Activated naive CD4-positive, alpha-beta T cell treated with anti-CD3 and anti-CD28 coated beads, Interleukin-2, amount 10 ng/mL, durations not matched to agents 7 days and 5 days (primary cell): ENCODE data around the gene RSPRY1.

Source experiments
- CTCF ChIA-PET: fragments of 350-600 bp; sonication (Branson Sonifier 250); formaldehyde crosslinking; loops from one replicate; lab custom pipeline; 2021; ENCODE audit warnings: antibody characterized with exemption; lab: Charles Lee
- DNase-seq: peaks from one replicate; pipeline ENCODE4 v3.0.0-alpha.2; 2020
- H3K27ac Mint-ChIP-seq: one replicate; pipeline ENCODE4 v1.8.0; 2021; ENCODE audit warnings: mild to moderate bottlenecking, moderate library complexity, mixed read lengths
- H3K27me3 Mint-ChIP-seq: one replicate; pipeline ENCODE4 v1.8.0; 2021; ENCODE audit warnings: mild to moderate bottlenecking, mixed read lengths
- H3K36me3 Mint-ChIP-seq: one replicate; pipeline ENCODE4 v1.8.0; 2021; ENCODE audit warnings: mixed read lengths
- H3K4me1 Mint-ChIP-seq: one replicate; pipeline ENCODE4 v1.8.0; 2021; ENCODE audit warnings: mixed read lengths
- H3K4me3 Mint-ChIP-seq: one replicate; pipeline ENCODE4 v1.8.0; 2021; ENCODE audit warnings: mild to moderate bottlenecking, moderate library complexity, mixed read lengths
- H3K9me3 Mint-ChIP-seq: one replicate; pipeline ENCODE4 v1.8.0; 2021; ENCODE audit warnings: mixed read lengths

The RSPRY1 gene

DNA sequence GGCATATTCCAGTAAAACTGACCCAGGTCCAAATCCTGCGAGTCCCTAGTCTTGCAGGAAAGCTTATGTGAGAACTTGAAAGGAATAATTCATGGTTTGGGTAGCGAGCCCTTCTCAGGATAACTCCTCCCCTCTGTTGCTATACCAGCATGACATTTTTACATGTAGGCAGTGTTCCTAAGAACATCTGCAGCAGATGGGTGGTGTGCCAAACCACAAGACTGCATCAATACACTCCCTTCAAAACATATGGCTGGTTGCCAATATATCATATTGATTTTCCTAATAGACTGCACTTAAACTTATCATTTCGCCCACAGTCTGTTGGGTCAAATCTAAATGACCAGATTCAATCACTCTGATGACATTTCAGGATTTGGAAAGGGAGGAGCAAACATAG, 20.2 kb upstream of the RSPRY1 start:
- Mint-ChIP-seq H3K9me3 (no peaks in the 10 kb centered on the region), H3K4me1 (peaks cover 3% of the 10 kb centered on the region), H3K27ac (no peak overlapping the region), H3K4me3 (no peak overlapping the region), H3K27me3 (no peaks in the 10 kb centered on the region), H3K36me3 (peaks cover 26% of the 10 kb centered on the region)
- CTCF ChIA-PET, result interaction anchor here (1.1 to 1.4 kb wide), 3 partner anchors 81 to 202 kb away, joined by 3 to 6 read pairs (median 5); no protein-coding TSS in a partner anchor
- no peak for DNase-seq

DNA sequence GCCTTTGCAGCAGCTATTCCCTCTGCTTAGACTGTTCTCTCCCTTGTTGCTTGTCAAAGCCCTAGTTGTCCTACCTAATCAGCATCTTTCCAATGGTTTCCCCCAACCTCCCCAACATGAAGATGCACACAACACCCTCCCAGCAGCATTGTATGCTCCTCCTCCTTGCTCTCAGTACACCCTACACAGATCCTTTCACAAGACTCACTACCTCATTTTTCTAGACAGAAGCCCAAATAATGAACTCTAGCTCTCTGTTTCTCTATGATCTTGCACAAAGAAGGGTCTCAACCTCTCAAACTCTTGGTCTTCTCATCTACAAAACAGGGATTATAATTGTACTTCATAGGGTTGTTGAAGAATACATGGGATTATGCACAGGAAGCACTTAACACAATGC, 19.7 kb upstream of the RSPRY1 start:
- peaks cover 31% of the 10 kb centered on the region for H3K36me3 Mint-ChIP-seq

DNA sequence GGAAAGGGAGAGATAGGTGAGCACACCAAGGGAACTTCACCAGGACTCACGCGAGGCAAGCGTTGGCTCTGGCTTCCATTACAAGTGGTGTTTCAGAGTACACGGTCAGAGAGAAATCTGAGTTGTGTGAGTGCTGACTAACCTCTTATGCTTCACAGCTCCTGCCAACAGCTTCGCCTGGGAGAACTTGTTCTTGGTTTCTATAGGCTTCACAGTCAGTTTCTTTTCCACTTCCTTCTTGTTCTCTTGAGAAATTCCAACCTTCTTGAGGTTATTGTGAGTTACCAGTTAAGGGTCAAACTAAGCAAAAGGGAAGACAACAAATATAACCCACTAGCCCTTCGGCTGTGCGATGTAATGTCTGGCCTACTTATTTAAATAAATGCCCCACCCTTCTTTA, 19.2 kb upstream of the RSPRY1 start:
- H3K9me3 Mint-ChIP-seq, result no peaks in the 10 kb centered on the region
- H3K27ac Mint-ChIP-seq, result no peak overlapping the region
- DNase-seq, result no peak
- H3K4me3 Mint-ChIP-seq, result no peak overlapping the region
- CTCF ChIA-PET, result interaction anchor here (0.7 to 1.4 kb wide), 5 partner anchors 74 to 203 kb away, joined by 3 to 6 read pairs (median 3); partner anchors contain the start of gene CPNE2
- peaks cover 35% of the 10 kb centered on the region for H3K36me3 Mint-ChIP-seq
- H3K4me1 Mint-ChIP-seq, result peaks cover 3% of the 10 kb centered on the region
- no peaks in the 10 kb centered on the region for H3K27me3 Mint-ChIP-seq

More for the DNA sequence above, 19.7 kb upstream of the RSPRY1 start:
- no peak overlapping the region for H3K27ac Mint-ChIP-seq
- H3K4me3 Mint-ChIP-seq, result no peak overlapping the region
- H3K9me3 Mint-ChIP-seq, result no peaks in the 10 kb centered on the region
- H3K4me1 Mint-ChIP-seq, result peaks cover 3% of the 10 kb centered on the region
- no peak for DNase-seq
- H3K27me3 Mint-ChIP-seq, result no peaks in the 10 kb centered on the region
- CTCF ChIA-PET, result interaction anchor here (0.7 to 1.4 kb wide), 5 partner anchors 74 to 203 kb away, joined by 3 to 6 read pairs (median 3); partner anchors contain the start of gene CPNE2

DNA sequence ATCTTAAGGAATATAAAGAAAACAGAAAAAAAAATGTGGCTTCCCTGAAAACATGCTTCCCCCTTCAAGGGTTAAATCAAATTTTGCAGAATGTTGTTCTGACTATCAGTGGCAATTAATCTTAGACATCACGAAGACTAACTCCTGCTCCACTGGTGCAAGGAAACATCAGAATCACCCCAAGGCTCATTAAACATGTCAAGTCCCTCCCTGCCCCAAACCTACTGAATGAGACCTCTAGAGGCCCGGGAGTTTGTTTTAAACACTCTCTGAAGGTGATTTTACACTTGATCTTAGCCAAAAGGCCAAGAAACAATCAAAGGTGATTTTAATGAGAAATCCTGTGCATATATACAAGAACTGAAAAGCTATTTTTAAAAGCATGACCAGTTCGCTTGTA, 18.6 kb upstream of the RSPRY1 start:
- CTCF ChIA-PET, result interaction anchor here (0.7 to 1.0 kb wide), 6 partner anchors 25 to 380 kb away, joined by 3 to 11 read pairs (median 3); no protein-coding TSS in a partner anchor
- Mint-ChIP-seq H3K4me1 (peaks cover 3% of the 10 kb centered on the region), H3K36me3 (peaks cover 39% of the 10 kb centered on the region), H3K9me3 (no peaks in the 10 kb centered on the region), H3K27me3 (no peaks in the 10 kb centered on the region), H3K27ac (no peak overlapping the region), H3K4me3 (no peak overlapping the region)
- no peak for DNase-seq

DNA sequence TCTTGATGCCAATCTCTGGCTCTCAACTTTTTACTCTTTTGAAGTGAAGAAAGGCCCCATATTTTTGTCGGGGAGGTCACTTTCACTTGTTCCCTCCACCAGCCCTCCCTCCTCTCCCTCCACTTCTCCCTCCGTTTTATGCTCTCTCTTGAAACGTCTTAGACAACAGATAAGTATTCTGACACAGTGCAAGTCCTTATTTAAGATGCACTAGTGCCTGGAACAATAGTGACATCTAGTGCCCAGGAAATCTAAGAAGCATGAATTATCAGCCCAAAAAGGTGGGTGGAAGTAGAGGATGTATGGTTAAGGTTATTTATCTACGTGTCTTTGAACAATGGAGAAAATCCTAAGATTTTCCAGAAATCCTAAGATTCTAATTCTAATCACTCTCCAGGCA, 18.2 kb upstream of the RSPRY1 start:
- Mint-ChIP-seq H3K27ac (no peak overlapping the region), H3K4me1 (peaks cover 3% of the 10 kb centered on the region), H3K4me3 (no peak overlapping the region), H3K9me3 (no peaks in the 10 kb centered on the region), H3K27me3 (no peaks in the 10 kb centered on the region), H3K36me3 (peaks cover 42% of the 10 kb centered on the region)
- peak; percentile 31 for DNase-seq
- CTCF ChIA-PET, result interaction anchor here (0.7 to 1.0 kb wide), 6 partner anchors 26 to 381 kb away, joined by 3 to 11 read pairs (median 3); no protein-coding TSS in a partner anchor

DNA sequence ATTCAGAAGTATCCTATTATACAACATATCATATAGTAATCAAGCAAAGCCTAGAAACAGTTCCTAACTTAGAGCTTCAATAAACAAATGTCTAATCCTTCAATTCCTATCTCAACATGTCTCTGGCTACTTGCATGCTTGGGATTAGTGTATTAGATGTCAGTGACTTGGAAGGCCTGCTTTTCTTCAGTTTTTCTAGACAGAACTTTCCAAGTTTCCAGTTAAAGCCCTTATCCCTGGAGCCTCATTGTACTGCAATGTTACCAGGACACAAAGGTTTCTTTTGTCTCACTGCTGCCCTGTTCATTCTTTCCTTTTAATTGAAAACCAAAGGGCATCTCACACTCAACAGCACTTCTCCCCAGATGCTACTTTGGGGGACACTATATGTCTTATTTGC, 16.8 kb upstream of the RSPRY1 start:
- H3K36me3 Mint-ChIP-seq, result peaks cover 38% of the 10 kb centered on the region
- H3K9me3 Mint-ChIP-seq, result no peaks in the 10 kb centered on the region
- DNase-seq, result no peak
- H3K4me1 Mint-ChIP-seq, result peaks cover 3% of the 10 kb centered on the region
- no peak overlapping the region for H3K4me3 Mint-ChIP-seq
- CTCF ChIA-PET, result interaction anchor here (0.6 to 3.1 kb wide), 5 partner anchors 17 to 205 kb away, joined by 3 to 12 read pairs (median 5); no protein-coding TSS in a partner anchor
- H3K27ac Mint-ChIP-seq, result no peak overlapping the region
- no peaks in the 10 kb centered on the region for H3K27me3 Mint-ChIP-seq

DNA sequence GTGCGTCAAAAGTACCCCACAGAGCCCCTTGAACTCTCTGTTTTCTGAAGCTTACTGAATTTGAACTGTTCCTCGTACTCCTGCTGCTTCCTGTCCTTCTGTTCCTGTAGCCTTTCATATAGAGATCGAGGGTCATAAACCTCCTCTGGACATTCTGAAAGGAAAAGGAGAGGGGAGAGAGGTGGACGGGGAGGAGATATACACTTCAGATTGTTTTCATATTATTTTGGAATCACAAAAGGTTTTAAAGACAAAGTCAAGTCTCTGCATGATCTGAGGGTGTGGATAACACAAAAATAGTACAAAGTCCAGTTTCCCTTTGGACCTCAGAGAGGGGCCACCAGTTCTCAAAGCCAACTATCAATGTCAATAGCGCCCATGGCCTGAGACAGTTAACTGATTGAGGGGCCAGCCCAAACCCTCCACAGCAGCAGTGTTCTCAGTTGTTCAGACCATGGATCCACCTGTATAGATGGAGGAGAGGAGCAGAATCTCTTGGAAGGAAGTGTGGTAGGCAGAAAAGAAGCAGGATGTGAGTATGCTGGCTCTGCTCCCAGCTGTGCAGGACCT, 13.3 kb upstream of the RSPRY1 start:
- peaks cover 2% of the 10 kb centered on the region for H3K4me1 Mint-ChIP-seq
- no peak overlapping the region for H3K27ac Mint-ChIP-seq
- no peak overlapping the region for H3K4me3 Mint-ChIP-seq
- no peak for DNase-seq
- H3K27me3 Mint-ChIP-seq, result no peaks in the 10 kb centered on the region
- CTCF ChIA-PET, result no interaction called here
- H3K36me3 Mint-ChIP-seq, result peaks cover 31% of the 10 kb centered on the region
- no peaks in the 10 kb centered on the region for H3K9me3 Mint-ChIP-seq

DNA sequence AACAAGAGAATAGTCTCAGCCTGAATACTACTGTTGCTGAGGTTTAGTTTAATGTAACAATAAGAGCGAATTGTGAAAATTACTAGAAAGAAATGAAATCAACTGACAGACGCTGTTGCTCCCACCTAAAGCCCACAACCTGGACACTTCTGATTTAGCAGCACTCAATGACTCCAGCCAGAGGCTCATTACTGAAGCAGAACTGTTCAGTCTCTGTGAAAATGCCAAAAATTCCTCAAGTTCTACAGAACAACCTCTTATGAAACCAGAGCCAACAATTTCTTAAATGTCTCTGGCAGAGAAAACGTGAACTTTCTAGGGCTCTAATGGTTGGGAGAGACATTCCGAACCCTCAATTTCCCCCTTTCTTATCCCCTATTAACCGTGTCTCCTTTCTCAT, 10.2 kb upstream of the RSPRY1 start:
- DNase-seq, result no peak
- no peak overlapping the region for H3K27ac Mint-ChIP-seq
- H3K27me3 Mint-ChIP-seq, result no peaks in the 10 kb centered on the region
- H3K9me3 Mint-ChIP-seq, result no peaks in the 10 kb centered on the region
- H3K36me3 Mint-ChIP-seq, result peaks cover 26% of the 10 kb centered on the region
- CTCF ChIA-PET, result interaction anchor here (1.8 kb wide), 1 partner anchor 92 kb away, joined by 6 read pairs; no protein-coding TSS in a partner anchor
- no peaks in the 10 kb centered on the region for H3K4me1 Mint-ChIP-seq
- H3K4me3 Mint-ChIP-seq, result no peak overlapping the region

DNA sequence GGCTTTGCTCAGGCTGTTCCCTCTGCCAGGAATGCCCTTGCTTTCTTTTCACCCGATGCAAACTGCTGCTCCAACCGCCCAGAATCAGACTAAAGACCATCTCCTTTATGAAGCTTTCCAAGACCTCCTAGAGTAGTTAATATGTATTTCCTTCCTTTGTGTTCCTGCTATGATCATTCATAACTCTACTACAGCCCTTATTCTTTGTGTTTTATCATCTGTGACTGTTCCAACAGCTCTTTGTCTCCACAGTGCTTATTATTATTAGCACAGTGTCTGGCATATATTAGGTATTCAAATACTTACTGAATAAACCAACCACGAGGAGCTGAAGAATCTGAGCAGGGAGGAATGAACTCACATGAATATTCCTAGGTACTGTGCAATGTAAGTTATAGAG, 7.9 kb upstream of the RSPRY1 start:
- H3K9me3 Mint-ChIP-seq, result no peaks in the 10 kb centered on the region
- H3K36me3 Mint-ChIP-seq, result peaks cover 11% of the 10 kb centered on the region
- no peak for DNase-seq
- no peaks in the 10 kb centered on the region for H3K27me3 Mint-ChIP-seq
- H3K27ac Mint-ChIP-seq, result no peak overlapping the region
- H3K4me1 Mint-ChIP-seq, result peaks cover 4% of the 10 kb centered on the region
- no peak overlapping the region for H3K4me3 Mint-ChIP-seq
- CTCF ChIA-PET, result no interaction called here

DNA sequence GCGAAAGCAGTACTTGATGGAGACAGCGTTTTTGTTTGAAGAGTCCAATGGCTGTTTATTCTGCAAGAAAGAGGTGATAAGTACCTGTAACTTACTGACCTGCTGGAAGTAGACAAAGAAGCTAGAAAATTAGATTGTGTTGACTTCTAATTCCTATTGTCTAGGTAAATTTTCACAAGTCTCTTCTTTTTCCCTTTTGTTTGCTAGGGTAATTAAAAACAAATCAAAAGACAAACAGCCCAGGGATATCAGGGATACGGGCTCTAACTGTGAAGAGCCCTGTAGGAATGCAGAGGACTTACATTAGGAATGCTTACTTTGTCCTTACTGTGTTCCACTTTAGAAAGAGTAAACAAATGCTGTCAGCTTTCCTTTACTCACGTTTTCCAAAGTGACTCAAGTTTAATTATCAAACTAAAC, 7.3 kb upstream of the RSPRY1 start:
- no peak for DNase-seq
- Mint-ChIP-seq H3K36me3 (peaks cover 8% of the 10 kb centered on the region), H3K27ac (no peak overlapping the region), H3K4me3 (no peak overlapping the region), H3K4me1 (peaks cover 9% of the 10 kb centered on the region), H3K27me3 (no peaks in the 10 kb centered on the region), H3K9me3 (no peaks in the 10 kb centered on the region)
- CTCF ChIA-PET, result no interaction called here

DNA sequence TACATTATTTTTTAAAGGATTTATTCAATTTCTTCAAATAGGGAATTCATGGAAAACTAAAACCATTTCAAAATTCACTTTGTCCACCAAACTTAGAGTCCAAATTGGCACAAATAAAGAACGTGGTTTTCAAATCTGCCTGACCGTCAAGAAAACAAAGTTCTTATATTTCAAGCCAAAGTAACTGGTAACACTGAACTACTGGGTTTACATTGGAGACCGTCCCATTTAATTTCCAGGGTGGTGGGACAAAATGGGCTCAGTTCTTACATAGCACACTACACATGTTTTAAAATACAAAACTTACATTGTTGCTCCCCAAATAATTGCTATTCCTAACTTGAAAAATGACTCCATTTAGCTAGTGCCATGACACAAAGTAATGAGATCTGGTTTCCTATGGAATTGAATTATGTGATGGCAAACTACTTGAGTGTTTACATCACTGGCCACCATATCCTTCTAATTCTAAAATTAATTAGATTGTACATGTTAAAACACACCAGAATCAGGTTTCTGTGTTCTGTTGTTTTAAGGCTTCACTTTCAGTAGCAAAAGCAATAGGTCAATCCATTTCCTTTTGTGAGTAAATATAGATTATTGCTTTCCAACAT, 6.8 kb upstream of the RSPRY1 start:
- no peak for DNase-seq
- CTCF ChIA-PET, result interaction anchor here (0.6 to 1.4 kb wide), 2 partner anchors 14 to 74 kb away, joined by 3 to 8 read pairs; no protein-coding TSS in a partner anchor

DNA sequence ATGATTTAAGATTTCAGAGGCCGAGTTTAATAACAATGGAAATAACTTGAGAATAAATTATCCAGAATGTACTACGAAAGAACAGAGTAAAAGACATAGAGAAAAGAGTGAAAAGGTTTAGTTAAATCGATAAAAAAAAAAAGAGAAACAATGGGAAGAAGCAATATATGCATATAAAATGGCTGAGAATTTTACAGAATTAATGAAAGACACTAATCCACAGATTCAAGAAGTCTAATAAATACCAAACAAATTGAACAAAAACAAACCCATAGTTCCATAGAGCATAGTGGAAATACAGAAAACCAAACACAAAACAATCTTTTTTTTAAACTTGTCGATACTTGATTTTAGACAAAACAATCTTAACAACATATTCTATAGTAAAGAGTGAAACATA, 2.0 kb upstream of the RSPRY1 start:
- H3K27ac Mint-ChIP-seq, result no peak overlapping the region
- CTCF ChIA-PET, result no interaction called here
- peaks cover 18% of the 10 kb centered on the region for H3K36me3 Mint-ChIP-seq
- peaks cover 4% of the 10 kb centered on the region for H3K27me3 Mint-ChIP-seq
- H3K4me3 Mint-ChIP-seq, result peak overlapping the region; percentile 99
- H3K9me3 Mint-ChIP-seq, result no peaks in the 10 kb centered on the region
- no peak for DNase-seq
- H3K4me1 Mint-ChIP-seq, result peaks cover 40% of the 10 kb centered on the region

More for the DNA sequence above, 6.8 kb upstream of the RSPRY1 start:
- H3K27me3 Mint-ChIP-seq, result no peaks in the 10 kb centered on the region
- H3K27ac Mint-ChIP-seq, result no peak overlapping the region
- H3K36me3 Mint-ChIP-seq, result peaks cover 7% of the 10 kb centered on the region
- no peak overlapping the region for H3K4me3 Mint-ChIP-seq
- H3K4me1 Mint-ChIP-seq, result peaks cover 14% of the 10 kb centered on the region
- no peaks in the 10 kb centered on the region for H3K9me3 Mint-ChIP-seq

DNA sequence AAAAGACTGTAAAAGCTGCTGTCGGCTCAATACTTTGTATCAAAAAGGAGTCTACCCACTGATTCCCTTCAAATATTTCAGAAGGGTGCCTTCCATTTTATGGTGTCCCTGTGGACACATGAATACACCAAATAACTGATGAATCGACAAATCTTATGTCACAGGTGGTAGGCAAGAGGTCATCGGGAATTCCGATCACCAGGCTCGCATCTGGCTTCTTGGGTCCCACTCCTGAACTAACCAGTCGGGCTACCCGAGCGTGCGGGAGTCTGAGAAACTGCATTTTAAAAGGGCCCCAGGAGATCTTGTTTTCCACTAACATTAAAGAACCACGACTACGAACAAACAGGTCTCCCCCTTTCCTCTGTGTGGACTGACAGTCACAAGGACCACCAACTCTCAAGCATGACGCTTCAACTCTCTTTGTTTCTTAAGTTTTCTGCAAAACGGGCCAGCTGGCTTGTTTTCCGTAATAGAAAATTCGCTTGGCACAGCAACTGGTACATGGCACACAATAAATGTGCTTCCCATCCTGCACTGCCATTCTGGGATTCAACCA, 1.2 kb upstream of the RSPRY1 start:
- DNase-seq, result no peak
- CTCF ChIA-PET, result interaction anchor here (1.2 to 1.4 kb wide), 2 partner anchors 92 to 115 kb away, joined by 3 to 8 read pairs; partner anchors contain the start of gene CPNE2
- Mint-ChIP-seq H3K4me3 (peak overlapping the region; percentile 99), H3K36me3 (peaks cover 22% of the 10 kb centered on the region), H3K27ac (peak overlapping the region; percentile 91), H3K27me3 (peaks cover 4% of the 10 kb centered on the region), H3K9me3 (no peaks in the 10 kb centered on the region), H3K4me1 (peaks cover 44% of the 10 kb centered on the region)

DNA sequence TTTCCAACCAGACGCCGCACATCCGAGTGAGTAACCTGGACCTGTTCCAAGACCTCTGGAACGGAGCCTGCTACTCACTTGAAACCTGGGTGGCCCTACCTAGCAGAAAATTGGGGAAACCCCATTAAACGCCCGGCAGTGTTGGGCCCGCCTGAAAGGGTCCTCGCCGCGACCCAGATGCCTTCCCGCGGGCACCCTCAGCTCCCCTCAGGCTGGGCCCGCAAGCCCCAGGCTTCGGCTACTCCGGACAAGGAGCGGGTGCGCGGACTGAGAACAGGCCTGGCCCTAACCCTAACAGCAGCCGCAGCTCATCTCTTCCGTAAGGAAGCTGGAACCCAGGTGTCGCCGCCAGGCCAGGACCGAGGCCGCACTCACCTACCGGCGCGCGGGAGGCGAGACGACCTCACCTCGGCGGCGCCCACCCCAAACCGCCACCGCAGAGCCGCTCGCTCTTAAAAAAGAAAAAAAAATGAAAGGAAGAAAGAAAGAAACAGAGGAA, 634 bp upstream of the RSPRY1 start:
- H3K27me3 Mint-ChIP-seq, result peaks cover 4% of the 10 kb centered on the region
- peak overlapping the region; percentile 99 for H3K4me3 Mint-ChIP-seq
- CTCF ChIA-PET, result interaction anchor here (0.6 to 1.4 kb wide), 4 partner anchors 90 to 244 kb away, joined by 3 to 8 read pairs (median 4); partner anchors contain the start of gene CPNE2
- H3K9me3 Mint-ChIP-seq, result no peaks in the 10 kb centered on the region
- no peak for DNase-seq
- peaks cover 22% of the 10 kb centered on the region for H3K36me3 Mint-ChIP-seq
- peaks cover 44% of the 10 kb centered on the region for H3K4me1 Mint-ChIP-seq
- H3K27ac Mint-ChIP-seq, result peak overlapping the region; percentile 91
